ENCODE results near the gene MYL12B.

MYL12B gene

DNA sequence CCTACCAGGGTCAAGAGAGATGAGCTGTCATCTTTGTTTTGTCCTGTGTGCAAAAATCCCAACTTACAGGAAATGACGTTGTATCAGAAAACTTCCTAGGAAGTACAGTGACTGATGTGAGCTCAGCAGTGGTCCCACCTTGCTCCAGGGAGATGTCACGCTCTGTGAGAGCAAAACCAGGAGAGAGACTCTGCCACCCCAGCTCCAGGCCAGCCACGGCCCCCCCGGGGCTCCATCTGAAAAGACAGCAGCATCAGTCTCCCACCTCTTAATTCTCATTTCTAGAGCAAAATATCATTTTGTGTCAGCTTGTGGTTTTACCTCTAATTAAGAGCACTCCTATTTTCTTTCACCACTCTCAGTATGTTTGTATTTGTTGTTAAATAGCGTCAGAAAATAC, 57.5 kb downstream of the MYL12B start:
- DNase-seq (ENCODE audit: insufficient read length) (no peak), FAIRE-seq (no peak)
- no peak for TF ChIP-seq POLR2AphosphoS5 (IDR thresholded peaks at IDR 0.05; ENCODE audit: low read depth, low read length)
- no peak for TF ChIP-seq POLR2A (IDR thresholded peaks at IDR 0.05; ENCODE audit: low read depth, low read length)

DNA sequence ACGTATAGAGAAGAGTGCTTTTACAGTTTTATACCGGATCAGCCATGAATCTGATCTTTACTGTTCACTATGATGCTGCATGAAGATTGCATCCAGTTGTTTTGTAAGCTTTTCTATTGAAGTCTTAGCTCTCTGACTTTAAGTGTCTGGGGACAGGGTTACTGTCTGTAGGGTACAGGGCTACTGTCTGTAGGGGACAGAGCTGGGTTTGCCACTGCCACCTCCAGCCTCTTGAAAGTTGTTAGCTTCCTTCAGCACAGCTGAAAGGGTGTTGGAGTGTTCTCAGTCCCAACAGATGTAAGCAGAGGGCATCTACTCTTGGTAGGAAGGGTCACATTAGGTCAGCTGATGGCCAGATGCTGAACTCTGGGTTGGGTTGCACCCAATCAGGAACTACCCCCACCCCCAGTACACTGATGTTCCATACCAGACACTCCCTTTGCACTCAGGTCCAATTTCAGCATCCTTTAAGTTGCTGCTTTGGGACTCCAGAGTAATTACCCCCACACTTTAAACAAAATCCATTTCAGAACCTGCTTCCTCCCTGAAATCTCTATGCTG, 58.0 kb downstream of the MYL12B start:
- no peak for DNase-seq (ENCODE audit: insufficient read length)
- TF ChIP-seq TAF1 (IDR thresholded peaks at IDR 0.05; ENCODE audit: borderline replicate concordance, low read depth, low read length) (no peak), POLR2A (IDR thresholded peaks at IDR 0.05; ENCODE audit: low read depth, low read length) (no peak), POLR2AphosphoS5 (IDR thresholded peaks at IDR 0.05; ENCODE audit: low read depth, low read length) (no peak)
- FAIRE-seq = no peak

DNA sequence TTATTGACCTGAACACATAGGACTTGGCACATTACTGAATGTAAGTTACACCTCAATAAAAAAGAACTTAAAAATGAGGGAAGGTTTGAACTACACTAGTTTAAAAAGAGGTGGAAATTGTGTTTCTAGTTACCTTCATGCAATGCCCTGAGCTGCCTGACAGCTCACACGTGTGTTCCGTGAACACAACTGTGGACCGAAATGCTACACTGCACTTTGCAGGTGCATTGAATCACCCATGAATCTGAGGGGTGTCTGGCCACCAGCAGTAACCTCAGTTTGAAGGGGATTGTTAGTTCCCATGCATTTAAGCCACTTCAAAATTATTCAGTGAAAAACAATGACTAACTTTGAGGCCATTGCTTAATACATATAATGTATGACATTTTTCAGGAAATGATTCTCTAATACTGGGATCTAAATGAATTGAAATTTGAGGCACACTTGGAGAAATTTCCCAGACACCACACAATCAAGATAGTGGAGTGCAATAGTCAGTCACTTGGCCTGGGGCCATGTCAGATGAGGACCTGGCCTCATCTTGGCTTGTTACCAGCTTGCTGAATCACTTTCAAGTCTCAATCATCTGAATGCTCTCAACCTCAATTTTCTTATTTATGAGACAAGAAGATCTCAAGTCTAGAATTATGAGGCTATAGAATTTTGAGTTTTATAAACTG, 59.3 kb downstream of the MYL12B start:
- DNase-seq (ENCODE audit: insufficient read length) (no peak), FAIRE-seq (no peak)
- TF ChIP-seq POLR2A (IDR thresholded peaks at IDR 0.05; ENCODE audit: low read depth, low read length) = no peak
- TF ChIP-seq TAF1 (IDR thresholded peaks at IDR 0.05; ENCODE audit: borderline replicate concordance, low read depth, low read length) = no peak
- TF ChIP-seq POLR2AphosphoS5 (IDR thresholded peaks at IDR 0.05; ENCODE audit: low read depth, low read length) = no peak

DNA sequence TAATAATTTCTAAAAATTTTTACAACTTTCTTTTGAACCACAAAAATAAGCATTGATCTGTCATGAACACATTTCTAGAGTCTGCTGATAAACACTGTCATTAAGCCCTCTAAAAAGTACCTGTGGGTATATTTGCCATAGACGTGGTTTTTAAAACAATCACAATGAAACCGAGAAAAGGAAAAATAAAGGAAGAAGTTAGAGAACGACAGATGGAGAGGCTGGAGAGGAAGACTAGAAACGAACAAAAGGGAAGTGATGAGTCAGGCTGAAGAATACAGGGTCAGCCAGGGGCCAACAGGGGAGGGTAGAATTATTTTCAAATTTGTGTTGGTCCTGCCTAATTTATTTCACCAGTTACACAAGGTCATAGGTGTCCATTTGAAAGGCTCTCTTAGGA, 62.0 kb downstream of the MYL12B start:
- FAIRE-seq (no peak), DNase-seq (ENCODE audit: insufficient read length) (no peak)
- TF ChIP-seq POLR2A (IDR thresholded peaks at IDR 0.05; ENCODE audit: low read depth, low read length) = no peak
- no peak for TF ChIP-seq TAF1 (IDR thresholded peaks at IDR 0.05; ENCODE audit: borderline replicate concordance, low read depth, low read length)
- no peak for TF ChIP-seq POLR2AphosphoS5 (IDR thresholded peaks at IDR 0.05; ENCODE audit: low read depth, low read length)

Data from GM12892 (cell line).